HepG2 (cell line): ENCODE measurements around the gene RPP25L. TPM values are rescaled to one million over a fixed set of nuclear protein-coding genes. Genes with fewer than 3 reads are reported as not detected.

ENCODE experiments used
- AKAP8 ChIP-seq: sonication (generic); formaldehyde crosslinking; IDR thresholded peaks from 2 replicates; pipeline ENCODE4 v1.5.1; 2020; ENCODE audit warnings: mild to moderate bottlenecking, missing genetic modification reagents
- BRF2 ChIP-seq: sonication (generic); formaldehyde crosslinking; IDR thresholded peaks from 2 replicates; pipeline ENCODE4 v1.8.1; 2022; ENCODE audit warnings: mild to moderate bottlenecking, missing genetic modification reagents
- DNMT1 ChIP-seq: sonication (generic); formaldehyde crosslinking; IDR thresholded peaks from 2 replicates; pipeline ENCODE4 v1.5.1; 2020; ENCODE audit warnings: mild to moderate bottlenecking, missing genetic modification reagents
- DZIP1 ChIP-seq: sonication (generic); formaldehyde crosslinking; IDR thresholded peaks from 2 replicates; pipeline ENCODE4 v1.5.0; 2020; ENCODE audit warnings: mild to moderate bottlenecking, missing genetic modification reagents
- GLI4 ChIP-seq: sonication (generic); formaldehyde crosslinking; IDR thresholded peaks from 2 replicates; pipeline ENCODE4 v1.5.1; 2020; ENCODE audit warnings: missing genetic modification reagents, mild to moderate bottlenecking, moderate library complexity, borderline replicate concordance
- HINFP ChIP-seq: sonication (generic); formaldehyde crosslinking; IDR thresholded peaks from 2 replicates; pipeline ENCODE4 v1.4.0; 2020; ENCODE audit warnings: low read depth, mild to moderate bottlenecking, missing genetic modification reagents
- HNRNPLL ChIP-seq: fragments of 200-400 bp; formaldehyde crosslinking; IDR thresholded peaks from 2 replicates; pipeline ENCODE4 v1.6.1; 2017; ENCODE audit warnings: mild to moderate bottlenecking, low read depth, low read length; ENCODE audit not compliant: poor library complexity, severe bottlenecking
- HOXA3 ChIP-seq: sonication (generic); formaldehyde crosslinking; IDR thresholded peaks from 2 replicates; pipeline ENCODE4 v1.5.0; 2020; ENCODE audit warnings: missing genetic modification reagents
- MYNN ChIP-seq: sonication (generic); formaldehyde crosslinking; IDR thresholded peaks from 2 replicates; pipeline ENCODE4 v1.4.0; 2020; ENCODE audit warnings: mild to moderate bottlenecking, low read depth, missing genetic modification reagents
- RFX5 ChIP-seq: IDR thresholded peaks from 2 replicates; pipeline ENCODE4 v1.6.1; 2011; ENCODE audit warnings: low read depth, low read length, improper control_type of control experiment
- SMAD1 ChIP-seq: sonication (generic); formaldehyde crosslinking; IDR thresholded peaks from 2 replicates; pipeline ENCODE4 v1.4.0; 2020; ENCODE audit warnings: missing genetic modification reagents, low read depth, mild to moderate bottlenecking, borderline replicate concordance
- SMAD3 ChIP-seq: sonication (generic); formaldehyde crosslinking; IDR thresholded peaks from 2 replicates; pipeline ENCODE4 v1.4.0; 2020; ENCODE audit warnings: missing genetic modification reagents
- TOPORS ChIP-seq: sonication (generic); formaldehyde crosslinking; IDR thresholded peaks from 2 replicates; pipeline ENCODE4 v1.8.0; 2023; ENCODE audit warnings: mild to moderate bottlenecking, missing genetic modification reagents
- XRCC5 ChIP-seq: fragments of 200-400 bp; formaldehyde crosslinking; optimal IDR thresholded peaks from 2 replicates; pipeline ENCODE3; 2017; ENCODE audit warnings: mild to moderate bottlenecking, low read length
- ZBTB34 ChIP-seq: sonication (generic); formaldehyde crosslinking; IDR thresholded peaks from 2 replicates; pipeline ENCODE4 v1.8.0; 2022; ENCODE audit warnings: mild to moderate bottlenecking, missing genetic modification reagents
- ZNF276 ChIP-seq: sonication (generic); formaldehyde crosslinking; IDR thresholded peaks from 2 replicates; pipeline ENCODE4 v1.4.0; 2020; ENCODE audit warnings: mild to moderate bottlenecking, low read depth, missing genetic modification reagents
- ZNF616 ChIP-seq: sonication (generic); formaldehyde crosslinking; IDR thresholded peaks from 2 replicates; pipeline ENCODE4 v1.5.0; 2020; ENCODE audit warnings: low read depth, mild to moderate bottlenecking, missing genetic modification reagents
- ZNF691 ChIP-seq: sonication (generic); formaldehyde crosslinking; IDR thresholded peaks from 2 replicates; pipeline ENCODE4 v1.4.0; 2020; ENCODE audit warnings: missing genetic modification reagents, low read depth, mild to moderate bottlenecking, borderline replicate concordance
- polyA plus RNA-seq, 8 experiments: library from polyadenylated mRNA; depleted of rRNA in 3 of 8; stranded (reverse) in 7 of 8; unstranded in 1 of 8; fragments of >200 nt; fragmentation: Illumina TruSeq in 4 of 8; extraction: Trizol in 4 of 8; gene quantifications; 2 replicates each; pipeline versions ENCODE4 v1.2.1 to v1.2.3, GENCODE V29; 2011 to 2016; ENCODE audit warnings: low read depth in 4 of 8, missing spikeins in 1 of 8, mixed read lengths in 1 of 8; ENCODE audit not compliant: insufficient read depth in 1 of 8
- total RNA-seq, 5 experiments: library from RNA; depleted of rRNA; stranded (reverse); fragments of >200 nt; fragmentation: Illumina TruSeq; extraction: Trizol; gene quantifications; 2 replicates each; pipeline ENCODE4 v1.2.3, GENCODE V29; 2016; ENCODE audit warnings: low read depth in 1 of 5

RPP25L gene
- total and polyA plus RNA-seq, 2 of the 13 experiments (the other 11 are each of a cell fraction or from before 2014, with no cell fraction given), result 24.5 to 27.3 TPM

- TF ChIP-seq HINFP (0 out of 2 replicates have a peak, but pooled peaks have one; percentile 8), HOXA3 (CRISPR knock-in tag) (peak; percentile 54; the same call in 1 of the 2 replicates), DNMT1 (peak; percentile 79; the same call in 1 of the 2 replicates), BRF2 (CRISPR knock-in tag) (peak; percentile 82), RFX5 (peak; percentile 23; the same call in 1 of the 2 replicates), XRCC5 (peak; percentile 11), MYNN (CRISPR knock-in tag) (no peak), ZBTB34 (0 out of 2 replicates have a peak, but pooled peaks have one; percentile 44), HNRNPLL (peak; percentile 100), SMAD1 (CRISPR knock-in tag) (peak; percentile 95; the same call in 1 of the 2 replicates), AKAP8 (CRISPR knock-in tag) (peak; percentile 58; the same call in 1 of the 2 replicates), ZNF276 (0 out of 2 replicates have a peak, but pooled peaks have one; percentile 65), DZIP1 (CRISPR knock-in tag) (peak; percentile 58; the same call in 1 of the 2 replicates), ZNF616 (0 out of 2 replicates have a peak, but pooled peaks have one; percentile 31), SMAD3 (CRISPR knock-in tag) (peak; percentile 61; the same call in 1 of the 2 replicates), TOPORS (peak; percentile 93; the same call in 1 of the 2 replicates), ZNF691 (CRISPR knock-in tag) (peak; percentile 43), GLI4 (peak; percentile 50; the same call in 1 of the 2 replicates)
These were observed 25.6 kb upstream of the RPP25L start, which contains the start of gene SIGMAR1 (continued) for GRCh38 chr9:34637356-34638137.
